K562 (cell line): ENCODE results near the gene LTA. TPM values are rescaled to one million over a fixed set of nuclear protein-coding genes. Genes with fewer than 3 reads are reported as not detected.

ENCODE experiments used
- ATAC-seq: fragments of 200-7000 bp; cut with Tn5 transposase; 3 replicates; pipeline ENCODE4 v1.9.1; 2020; ENCODE audit warnings: moderate library complexity
- BruUV-seq: library from RNA; stranded (reverse); fragments of 400-500 nt; replicated peaks from 2 replicates; lab custom pipeline; 2021; lab: Mats Ljungman, UMichigan
- CTCF ChIA-PET: fragments of 300-600 bp; formaldehyde crosslinking; extraction: SDS; loops from one replicate; lab custom pipeline; 2021; ENCODE audit warnings: low intra/inter-chr PET ratio; lab: Yijun Ruan, JAX
- POLR2A ChIA-PET: fragments of 300-600, 350-650 bp; sonication (Branson Sonifier 250); formaldehyde crosslinking; extraction: SDS; loops from one replicate; lab custom pipeline; 2021; ENCODE audit warnings: antibody characterized with exemption, inconsistent platforms; lab: Yijun Ruan, JAX
- DNase-seq, 4 experiments: peaks; one replicate each; pipeline versions ENCODE4 v3.0.0 to v3.0.0-alpha.2; 2011 to 2018; ENCODE audit warnings: low spot score in 3 of 4, mixed read lengths in 3 of 4; ENCODE audit errors: extremely low read depth in 1 of 4
- FAIRE-seq: peaks from 2 replicates; lab custom pipeline; 2011; peaks lifted over from hg19 to GRCh38; lab: Jason Lieb, UNC
- H2AFZ ChIP-seq: 2 replicates; pipeline ENCODE4 v1.6.0; 2011; ENCODE audit warnings: low read depth, low read length, control low read depth, inconsistent platforms
- H3K27ac ChIP-seq: fragments of 200-600 bp; 3 replicates; pipeline ENCODE4 v1.8.0; 2011; ENCODE audit warnings: low read depth, mild to moderate bottlenecking, control low read depth, inconsistent platforms, low read length, moderate library complexity, mixed read lengths; ENCODE audit errors: extremely low read depth
- H3K27me3 ChIP-seq, 2 experiments: fragments of 300-600 bp in 1 of 2; 2 replicates in 1 of 2; 3 replicates in 1 of 2; pipeline versions ENCODE4 v1.6.0 to v1.8.0; 2011; ENCODE audit warnings: inconsistent platforms in 2 of 2, low read length in 2 of 2, mild to moderate bottlenecking in 1 of 2, mixed read lengths in 1 of 2, moderate library complexity in 1 of 2; ENCODE audit not compliant: control insufficient read depth in 2 of 2, insufficient read depth in 2 of 2
- H3K36me3 ChIP-seq: fragments of 300-600 bp; 3 replicates; pipeline ENCODE4 v1.8.0; 2011; ENCODE audit warnings: mild to moderate bottlenecking, low read length, inconsistent platforms; ENCODE audit not compliant: control insufficient read depth, insufficient read depth
- H3K4me1 ChIP-seq, 2 experiments: fragments of 200-600 bp in 1 of 2; replicated peaks in 1 of 2; 2 replicates in 1 of 2; 3 replicates in 1 of 2; pipeline versions ENCODE4 v1.5.1 to v1.8.0; 2011; ENCODE audit warnings: inconsistent platforms in 2 of 2, low read length in 2 of 2, mild to moderate bottlenecking in 1 of 2, mixed read lengths in 1 of 2, moderate library complexity in 1 of 2; ENCODE audit not compliant: control insufficient read depth in 2 of 2, insufficient read depth in 2 of 2
- H3K4me2 ChIP-seq: 2 replicates; pipeline ENCODE4 v1.6.1; 2011; ENCODE audit warnings: low read length, control low read depth, inconsistent platforms, mixed read lengths; ENCODE audit not compliant: insufficient read depth
- H3K4me3 ChIP-seq: fragments of 200-600 bp; sonication (generic), shearing (Covaris generic); 2 replicates; pipeline ENCODE4 v1.5.1; 2016; ENCODE audit warnings: control low read depth, inconsistent platforms
- H3K79me2 ChIP-seq: fragments of 200-600 bp; 3 replicates; pipeline ENCODE4 v1.8.0; 2011; ENCODE audit warnings: low read length, inconsistent platforms; ENCODE audit not compliant: control insufficient read depth, insufficient read depth
- H3K9ac ChIP-seq, 2 experiments: 2 replicates each; pipeline versions ENCODE4 v1.6.0 to v1.6.1; 2011; ENCODE audit warnings: low read depth in 2 of 2, low read length in 2 of 2, control low read depth in 1 of 2, inconsistent platforms in 1 of 2, mild to moderate bottlenecking in 1 of 2, mixed read lengths in 1 of 2; ENCODE audit not compliant: insufficient read depth in 1 of 2
- H3K9me1 ChIP-seq: one replicate; pipeline ENCODE4 v1.6.0; 2011; ENCODE audit warnings: inconsistent platforms, mild to moderate bottlenecking, low read length, moderate library complexity; ENCODE audit not compliant: control insufficient read depth, insufficient read depth
- H3K9me3 ChIP-seq: replicated peaks from 2 replicates; pipeline ENCODE4 v1.5.1; 2011; ENCODE audit warnings: low read depth, low read length, inconsistent platforms; ENCODE audit not compliant: control insufficient read depth, insufficient read depth
- H4K20me1 ChIP-seq: replicated peaks from 2 replicates; pipeline ENCODE4 v1.6.1; 2011; ENCODE audit warnings: low read length, inconsistent platforms, mixed read lengths; ENCODE audit not compliant: control insufficient read depth, insufficient read depth
- BRD4 ChIP-seq: fragments of 200-600 bp; sonication (generic); IDR thresholded peaks from 2 replicates; pipeline ENCODE4 v1.6.1; 2017; ENCODE audit warnings: inconsistent platforms
- FOXJ2 ChIP-seq: fragments of 200-800 bp; sonication (Bioruptor generic); IDR thresholded peaks from 2 replicates; pipeline ENCODE4 v1.6.1; 2016; ENCODE audit warnings: missing genetic modification characterization, missing compliant biosample characterization
- HDAC2 ChIP-seq: fragments of 450-650 bp; IDR thresholded peaks from 2 replicates; pipeline ENCODE4 v1.6.1; 2016; ENCODE audit warnings: mild to moderate bottlenecking
- HMG20A ChIP-seq: fragments of 450-650 bp; formaldehyde crosslinking; conservative IDR thresholded peaks from 2 replicates; pipeline ENCODE4 v1.4.0; 2020; ENCODE audit warnings: mild to moderate bottlenecking, mixed read lengths
- JUND ChIP-seq, 2 experiments: IDR thresholded peaks; 2 replicates in 1 of 2; 3 replicates in 1 of 2; pipeline ENCODE4 v1.6.1; 2011; ENCODE audit warnings: borderline replicate concordance in 2 of 2, low read depth in 2 of 2, low read length in 2 of 2, improper control_type of control experiment in 1 of 2, missing biosample characterization in 1 of 2, missing genetic modification characterization in 1 of 2, missing genetic modification reagents in 1 of 2
- MYC ChIP-seq, 2 experiments: fragments of 250-450 bp in 1 of 2; sonication (Bioruptor Pico) in 1 of 2; IDR thresholded peaks; 2 replicates each; pipeline versions ENCODE4 v1.5.1 to v1.6.1; 2012 to 2021; ENCODE audit warnings: low read depth in 2 of 2, borderline replicate concordance in 1 of 2, improper control_type of control experiment in 1 of 2, low read length in 1 of 2, mild to moderate bottlenecking in 1 of 2, moderate library complexity in 1 of 2
- NRF1 ChIP-seq, 2 experiments: fragments of 450-650 bp; IDR thresholded peaks in 1 of 2; conservative IDR thresholded peaks in 1 of 2; 2 replicates each; pipeline ENCODE4 v1.6.1; 2014; ENCODE audit warnings: mild to moderate bottlenecking in 2 of 2
- POLR2G ChIP-seq: fragments of 200-400 bp; formaldehyde crosslinking; IDR thresholded peaks from 2 replicates; pipeline ENCODE4 v1.6.1; 2017; ENCODE audit warnings: low read depth, mild to moderate bottlenecking, antibody characterized with exemption, low read length, moderate library complexity
- SMARCA5 ChIP-seq: fragments of 450-650 bp; IDR thresholded peaks from 2 replicates; pipeline ENCODE4 v1.6.1; 2016
- TEAD4 ChIP-seq, 2 experiments: sonication (generic) in 1 of 2; formaldehyde crosslinking in 1 of 2; IDR thresholded peaks; 2 replicates each; pipeline versions ENCODE4 v1.6.1 to v1.8.0; 2012 to 2022; ENCODE audit warnings: borderline replicate concordance in 1 of 2, inconsistent platforms in 1 of 2, low read length in 1 of 2, mild to moderate bottlenecking in 1 of 2, missing genetic modification reagents in 1 of 2
- ZNF583 ChIP-seq: fragments of 250-450 bp; sonication (Bioruptor Pico); IDR thresholded peaks from 2 replicates; pipeline ENCODE4 v1.4.0; 2020
- WGBS: fragments of 100-300 bp; shearing (Covaris generic); methylation state at CpG from one replicate; pipeline ENCODE4 v1.1.6; 2016; ENCODE audit warnings: low coverage, mixed read lengths; ENCODE audit not compliant: insufficient coverage; ENCODE audit errors: missing lambda C conversion rate; 5-methylcytosine and 5-hydroxymethylcytosine counted together
- in situ Hi-C: fragments of 300-500 bp; cut with MboI; formaldehyde crosslinking; loops from 4 replicates; pipeline ENCODE4 v1.15.0; 2018; ENCODE audit warnings: inconsistent platforms, mixed read lengths
- intact Hi-C: fragments of 100-400 bp; cut with micrococcal nuclease; formaldehyde crosslinking; loops from 2 replicates; pipeline ENCODE4 v1.14.2; 2022
- polyA plus RNA-seq, 8 experiments: library from polyadenylated mRNA; depleted of rRNA in 4 of 8; stranded (reverse) in 5 of 8; unstranded in 3 of 8; fragments of >200 nt; fragmentation: Nextera tagmentation in 2 of 8; fragmentation: Illumina TruSeq in 1 of 8; extraction: Ambion mirVana in 2 of 8; extraction: Trizol in 1 of 8; gene quantifications; 2 replicates each; pipeline versions ENCODE4 v1.2.1 to v1.2.3, GENCODE V29; 2011 to 2014; ENCODE audit warnings: inconsistent platforms in 1 of 8, missing spikeins in 1 of 8
- total RNA-seq, 7 experiments: library from RNA; depleted of rRNA in 6 of 7; stranded (reverse); fragments of >200 nt in 6 of 7; fragmentation: Illumina TruSeq in 2 of 7; extraction: Trizol in 2 of 7; gene quantifications; 2 replicates each; pipeline versions ENCODE4 v1.2.1 to v1.2.3, GENCODE V29; 2011 to 2021; ENCODE audit warnings: low replicate concordance in 1 of 7
- TF ChIP-seq, protein P1 (sequence below): sonication (generic); formaldehyde crosslinking; IDR thresholded peaks from 2 replicates; pipeline ENCODE4 v1.8.1; 2022; ENCODE audit warnings: missing genetic modification reagents
- TF ChIP-seq, protein P2 (sequence below): sonication (generic); formaldehyde crosslinking; IDR thresholded peaks from 2 replicates; pipeline ENCODE4 v1.8.0; 2022; ENCODE audit warnings: mild to moderate bottlenecking, missing genetic modification reagents
- TF ChIP-seq, protein P3 (sequence below): fragments of 250-450 bp; sonication (Bioruptor Pico); IDR thresholded peaks from 2 replicates; pipeline ENCODE4 v1.8.0; 2021; ENCODE audit warnings: borderline replicate concordance, mild to moderate bottlenecking, moderate library complexity; ENCODE audit not compliant: poor library complexity, severe bottlenecking

LTA gene
- total and polyA plus RNA-seq, 9 of the 15 experiments (the other 6 are each of a cell fraction or from before 2014, with no cell fraction given): 0.80 TPM; not detected in 8

DNA sequence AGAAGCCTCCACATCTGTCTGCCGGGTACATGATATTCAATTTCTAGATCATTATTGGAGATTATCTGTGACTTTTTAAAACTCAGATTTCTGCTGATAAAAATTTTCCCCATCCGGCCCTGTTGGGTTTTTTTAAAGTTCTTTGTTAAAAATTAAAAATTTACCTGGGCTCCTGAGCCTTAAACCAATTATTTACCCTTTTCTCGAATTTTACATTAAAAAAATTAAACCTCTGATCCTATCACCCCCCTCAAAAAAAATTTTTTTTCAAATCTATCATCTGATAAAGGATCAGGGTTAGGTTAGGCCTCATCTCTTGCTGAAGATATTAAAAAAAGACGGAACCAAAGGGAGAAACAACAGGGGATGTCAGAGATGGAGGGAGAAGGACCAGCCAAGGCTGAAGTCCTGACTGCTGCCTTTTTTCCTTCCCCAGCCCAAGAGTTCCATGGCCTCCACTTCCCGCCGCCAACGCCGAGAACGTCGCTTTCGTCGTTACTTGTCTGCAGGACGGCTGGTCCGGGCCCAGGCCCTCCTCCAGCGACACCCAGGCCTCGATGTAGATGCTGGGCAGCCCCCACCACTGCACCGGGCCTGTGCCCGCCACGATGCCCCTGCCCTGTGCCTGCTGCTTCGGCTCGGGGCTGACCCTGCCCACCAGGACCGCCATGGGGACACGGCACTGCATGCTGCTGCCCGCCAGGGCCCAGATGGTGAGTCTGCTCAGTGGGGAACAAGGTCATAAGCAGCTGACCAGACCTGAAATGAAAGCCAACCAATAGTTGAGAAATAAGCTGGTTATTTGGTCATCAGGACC, 24.2 kb upstream of the LTA start:
- H3K9me1 ChIP-seq: no peaks in the 10 kb centered on the region
- BruUV-seq: TSS peak; percentile 59
- peaks cover 10 to 13% of the 10 kb centered on the region in 2 experiments; a peak in 4 of 5 replicates for H3K4me1 ChIP-seq
- H3K36me3 ChIP-seq: peaks cover 35% of the 10 kb centered on the region
- intact Hi-C loops (loop anchor here (1.0 to 10.0 kb wide), 7 partner anchors 33 to 314 kb away; partner anchors contain the start of genes GPANK1, HSPA1B, LY6G5C and NEU1), in situ Hi-C loops (loop anchor here (5.0 to 25.0 kb wide), 3 partner anchors 49 to 1414 kb away; partner anchors contain the start of genes BRD2, C6orf47, GPANK1 and HLA-DMA)
- 14% methylated on average over 24 of the region's 24 CpGs for WGBS
- peak overlapping the region; percentile 76 for H2AFZ ChIP-seq
- DNase-seq: peak in 3 of 4 experiments; percentile 33 to 51 (median 45)
- peak overlapping the region; percentile 91 to 96 for H3K9ac ChIP-seq
- peak overlapping the region; percentile 81 for H3K27ac ChIP-seq
- H3K4me3 ChIP-seq: peak overlapping the region; percentile 52
- H3K79me2 ChIP-seq: peaks cover 29% of the 10 kb centered on the region
- H4K20me1 ChIP-seq: no peaks in the 10 kb centered on the region
- H3K9me3 ChIP-seq: no peaks in the 10 kb centered on the region
- no peak for FAIRE-seq
- CTCF ChIA-PET: interaction anchor here (0.5 to 2.3 kb wide), 7 partner anchors 32 to 1039 kb away, joined by 3 to 78 read pairs (median 3); no protein-coding TSS in a partner anchor
- POLR2A ChIA-PET: interaction anchor here (0.5 to 5.7 kb wide), 24 partner anchors 9 to 288 kb away, joined by 3 to 38 read pairs (median 4); partner anchors contain the start of genes APOM, BAG6 and GPANK1
- H3K4me2 ChIP-seq: peak overlapping the region; percentile 96
- peak; percentile 33 for ATAC-seq
- no peaks in the 10 kb centered on the region for H3K27me3 ChIP-seq
- TF ChIP-seq FOXJ2 (tag) (peak; percentile 62; the same call in 1 of the 2 replicates), ZNF583 (CRISPR knock-in tag) (peak; percentile 27; the same call in 1 of the 2 replicates), TEAD4 (IDR thresholded peaks at IDR 0.05; ENCODE audit: low read length) (0 out of 2 replicates have a peak, but pooled peaks have one; percentile 4), TEAD4 (CRISPR knock-in tag; IDR thresholded peaks at IDR 0.05; ENCODE audit: borderline replicate concordance) (no peak), SMARCA5 (no peak), HDAC2 (no peak), BRD4 (0 out of 2 replicates have a peak, but pooled peaks have one; percentile 45), NRF1 (conservative IDR thresholded peaks at IDR 0.05 in 1 of 2, IDR thresholded peaks at IDR 0.05 in 1 of 2) (peak; percentile 30 to 35), HMG20A (no peak), POLR2G (peak; percentile 77), JUND (IDR thresholded peaks at IDR 0.05; ENCODE audit: borderline replicate concordance, low read depth, low read length) (no peak), JUND (tag; IDR thresholded peaks at IDR 0.05; ENCODE audit: borderline replicate concordance, low read depth, low read length) (0 out of 3 replicates have a peak, but pooled peaks have one; percentile 11), MYC (IDR thresholded peaks at IDR 0.05; ENCODE audit: low read depth, low read length) (peak; percentile 46; the same call in 1 of the 2 replicates), MYC (CRISPR knock-in tag; IDR thresholded peaks at IDR 0.05; ENCODE audit: borderline replicate concordance, low read depth) (peak; percentile 46; the same call in 1 of the 2 replicates)
- TF ChIP-seq, protein P1, sequence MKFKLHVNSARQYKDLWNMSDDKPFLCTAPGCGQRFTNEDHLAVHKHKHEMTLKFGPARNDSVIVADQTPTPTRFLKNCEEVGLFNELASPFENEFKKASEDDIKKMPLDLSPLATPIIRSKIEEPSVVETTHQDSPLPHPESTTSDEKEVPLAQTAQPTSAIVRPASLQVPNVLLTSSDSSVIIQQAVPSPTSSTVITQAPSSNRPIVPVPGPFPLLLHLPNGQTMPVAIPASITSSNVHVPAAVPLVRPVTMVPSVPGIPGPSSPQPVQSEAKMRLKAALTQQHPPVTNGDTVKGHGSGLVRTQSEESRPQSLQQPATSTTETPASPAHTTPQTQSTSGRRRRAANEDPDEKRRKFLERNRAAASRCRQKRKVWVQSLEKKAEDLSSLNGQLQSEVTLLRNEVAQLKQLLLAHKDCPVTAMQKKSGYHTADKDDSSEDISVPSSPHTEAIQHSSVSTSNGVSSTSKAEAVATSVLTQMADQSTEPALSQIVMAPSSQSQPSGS (CRISPR knock-in tag): no peak
- TF ChIP-seq, protein P2, sequence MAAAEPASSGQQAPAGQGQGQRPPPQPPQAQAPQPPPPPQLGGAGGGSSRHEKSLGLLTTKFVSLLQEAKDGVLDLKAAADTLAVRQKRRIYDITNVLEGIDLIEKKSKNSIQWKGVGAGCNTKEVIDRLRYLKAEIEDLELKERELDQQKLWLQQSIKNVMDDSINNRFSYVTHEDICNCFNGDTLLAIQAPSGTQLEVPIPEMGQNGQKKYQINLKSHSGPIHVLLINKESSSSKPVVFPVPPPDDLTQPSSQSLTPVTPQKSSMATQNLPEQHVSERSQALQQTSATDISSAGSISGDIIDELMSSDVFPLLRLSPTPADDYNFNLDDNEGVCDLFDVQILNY (CRISPR knock-in tag): peak; percentile 45; the same call in 1 of the 2 replicates
- TF ChIP-seq, protein P3, sequence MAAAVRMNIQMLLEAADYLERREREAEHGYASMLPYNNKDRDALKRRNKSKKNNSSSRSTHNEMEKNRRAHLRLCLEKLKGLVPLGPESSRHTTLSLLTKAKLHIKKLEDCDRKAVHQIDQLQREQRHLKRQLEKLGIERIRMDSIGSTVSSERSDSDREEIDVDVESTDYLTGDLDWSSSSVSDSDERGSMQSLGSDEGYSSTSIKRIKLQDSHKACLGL (CRISPR knock-in tag): no peak
